OCI-LY7 (cell line): ENCODE results near the gene MAGI1. TPM values are rescaled to one million over a fixed set of nuclear protein-coding genes. Genes with fewer than 3 reads are reported as not detected.

Source experiments
- BruUV-seq: library from RNA; stranded (reverse); fragments of 400-500 nt; replicated peaks from 2 replicates; lab custom pipeline; 2021; lab: Mats Ljungman, UMichigan
- CTCF ChIA-PET: fragments of 300-600 bp; sonication (Branson Sonifier 250); formaldehyde crosslinking; loops from one replicate; lab custom pipeline; 2022; ENCODE audit warnings: antibody characterized with exemption; ENCODE audit not compliant: unreplicated experiment; lab: Charles Lee
- POLR2A ChIA-PET: fragments of 300-600 bp; sonication (Branson Sonifier 250); formaldehyde crosslinking; loops from one replicate; lab custom pipeline; 2022; ENCODE audit warnings: antibody characterized with exemption; lab: Charles Lee
- DNase-seq: peaks from one replicate; pipeline ENCODE4 v3.0.0-alpha.2; 2015; ENCODE audit warnings: low spot score
- H2AFZ ChIP-seq: fragments of 200-600 bp; sonication (generic), shearing (Covaris generic); 2 replicates; pipeline ENCODE4 v1.6.1; 2014; ENCODE audit warnings: mild to moderate bottlenecking, antibody characterized with exemption, low read length, moderate library complexity
- H3K27ac ChIP-seq: fragments of 200-600 bp; sonication (generic); 2 replicates; pipeline ENCODE4 v1.5.1; 2014; ENCODE audit warnings: mixed run types, low read depth, mild to moderate bottlenecking, moderate library complexity, low read length, inconsistent platforms; ENCODE audit not compliant: poor library complexity, severe bottlenecking
- H3K36me3 ChIP-seq: fragments of 200-600 bp; sonication (generic); 2 replicates; pipeline ENCODE4 v1.6.1; 2014; ENCODE audit warnings: mild to moderate bottlenecking, antibody characterized with exemption, low read length, moderate library complexity, mixed read lengths; ENCODE audit not compliant: insufficient read depth
- H3K4me1 ChIP-seq: fragments of 200-600 bp; sonication (generic); 2 replicates; pipeline ENCODE4 v1.5.1; 2014; ENCODE audit warnings: mild to moderate bottlenecking, low read length; ENCODE audit not compliant: insufficient read depth, poor library complexity, severe bottlenecking
- H3K4me2 ChIP-seq: fragments of 200-600 bp; sonication (generic); 2 replicates; pipeline ENCODE4 v1.6.1; 2014; ENCODE audit warnings: mild to moderate bottlenecking, low read length
- H3K4me3 ChIP-seq: fragments of 200-600 bp; sonication (generic); 2 replicates; pipeline ENCODE4 v1.5.1; 2014; ENCODE audit warnings: mild to moderate bottlenecking, low read depth, low read length; ENCODE audit not compliant: poor library complexity, severe bottlenecking
- H3K79me2 ChIP-seq: fragments of 200-600 bp; sonication (generic); 2 replicates; pipeline ENCODE4 v1.6.1; 2016; ENCODE audit warnings: low read depth, mild to moderate bottlenecking, low read length, moderate library complexity, mixed read lengths; ENCODE audit not compliant: insufficient read depth
- H3K9me2 ChIP-seq: fragments of 200-600 bp; sonication (generic); 2 replicates; pipeline ENCODE4 v1.6.1; 2016; ENCODE audit warnings: mild to moderate bottlenecking, low read length, mixed read lengths; ENCODE audit not compliant: insufficient read depth
- H3K9me3 ChIP-seq: fragments of 200-600 bp; sonication (generic); 2 replicates; pipeline ENCODE4 v1.6.1; 2014; ENCODE audit warnings: mild to moderate bottlenecking, mixed run types, low read length, mixed read lengths
- H4K20me1 ChIP-seq: fragments of 200-600 bp; sonication (generic); 2 replicates; pipeline ENCODE4 v1.6.1; 2014; ENCODE audit warnings: mild to moderate bottlenecking, antibody characterized with exemption, low read length, moderate library complexity, mixed read lengths; ENCODE audit not compliant: insufficient read depth
- CTCF ChIP-seq: fragments of 200-600 bp; sonication (generic); conservative IDR thresholded peaks from 2 replicates; pipeline ENCODE4 v1.5.1; 2014; ENCODE audit warnings: mild to moderate bottlenecking, antibody characterized with exemption, low read length, moderate library complexity, mixed read lengths
- EZH2phosphoT487 ChIP-seq: fragments of 200-600 bp; sonication (generic); IDR thresholded peaks from 2 replicates; pipeline ENCODE4 v1.6.1; 2018; ENCODE audit warnings: low read depth, borderline replicate concordance, mild to moderate bottlenecking, mixed run types, antibody characterized with exemption, low read length, moderate library complexity, mixed read lengths
- intact Hi-C: fragments of 100-400 bp; cut with micrococcal nuclease; formaldehyde crosslinking; loops from one replicate; pipeline ENCODE4 v1.10.0; 2022; ENCODE audit not compliant: unreplicated experiment
- total RNA-seq, 2 experiments: library from RNA; depleted of rRNA in 1 of 2; stranded (reverse); fragments of >200 nt in 1 of 2; shearing (Covaris generic) in 1 of 2; gene quantifications; 2 replicates each; pipeline ENCODE4 v1.2.3, GENCODE V29; 2014 to 2022

Gene MAGI1
- total RNA-seq, 2 experiments from 2014 or later, result 0.63 to 2.5 TPM

GRCh38 chr3:65946438-65946837 is 92.3 kb downstream of the MAGI1 start:
- CTCF ChIA-PET, result no interaction called here
- no peaks in the 10 kb centered on the region for H3K9me3 ChIP-seq
- intact Hi-C loops, result no loop called here
- H2AFZ ChIP-seq, result no peak overlapping the region
- H3K4me3 ChIP-seq, result no peak overlapping the region
- DNase-seq, result no peak
- H3K4me2 ChIP-seq, result no peak overlapping the region
- H3K4me1 ChIP-seq, result no peaks in the 10 kb centered on the region
- no peaks in the 10 kb centered on the region for H3K79me2 ChIP-seq
- BruUV-seq, result no TSS peak
- no peaks in the 10 kb centered on the region for H3K9me2 ChIP-seq
- H3K36me3 ChIP-seq, result no peaks in the 10 kb centered on the region
- TF ChIP-seq CTCF (no peak), EZH2phosphoT487 (no peak)
- POLR2A ChIA-PET, result no interaction called here
- H4K20me1 ChIP-seq, result no peaks in the 10 kb centered on the region
- no peak overlapping the region for H3K27ac ChIP-seq

GRCh38 chr3:65945953-65946352 is 92.8 kb downstream of the MAGI1 start:
- intact Hi-C loops, result no loop called here
- TF ChIP-seq EZH2phosphoT487 (no peak), CTCF (no peak)
- H3K27ac ChIP-seq, result no peak overlapping the region
- no peak overlapping the region for H3K4me2 ChIP-seq
- no peaks in the 10 kb centered on the region for H4K20me1 ChIP-seq
- ChIA-PET POLR2A (no interaction called here), CTCF (no interaction called here)
- no peaks in the 10 kb centered on the region for H3K9me2 ChIP-seq
- H2AFZ ChIP-seq, result no peak overlapping the region
- no peaks in the 10 kb centered on the region for H3K4me1 ChIP-seq
- H3K79me2 ChIP-seq, result no peaks in the 10 kb centered on the region
- DNase-seq, result no peak
- no peak overlapping the region for H3K4me3 ChIP-seq
- no peaks in the 10 kb centered on the region for H3K36me3 ChIP-seq
- H3K9me3 ChIP-seq, result no peaks in the 10 kb centered on the region
- BruUV-seq, result no TSS peak

GRCh38 chr3:65945480-65945879 is 93.2 kb downstream of the MAGI1 start:
- no peaks in the 10 kb centered on the region for H3K9me3 ChIP-seq
- CTCF ChIA-PET, result no interaction called here
- H3K4me3 ChIP-seq, result no peak overlapping the region
- H2AFZ ChIP-seq, result no peak overlapping the region
- no peaks in the 10 kb centered on the region for H3K79me2 ChIP-seq
- no peak overlapping the region for H3K27ac ChIP-seq
- H3K9me2 ChIP-seq, result no peaks in the 10 kb centered on the region
- H4K20me1 ChIP-seq, result no peaks in the 10 kb centered on the region
- no TSS peak for BruUV-seq
- TF ChIP-seq EZH2phosphoT487, result no peak
- no peak for TF ChIP-seq CTCF
- no peaks in the 10 kb centered on the region for H3K4me1 ChIP-seq
- POLR2A ChIA-PET, result no interaction called here
- DNase-seq, result no peak
- no peak overlapping the region for H3K4me2 ChIP-seq
- no peaks in the 10 kb centered on the region for H3K36me3 ChIP-seq
- intact Hi-C loops, result no loop called here
